Activated T-cell treated with anti-CD3 and anti-CD28 coated beads for 48 hours (primary cell): ENCODE results near the gene DUSP7.

Experiments used
- DNase-seq: peaks from one replicate; pipeline ENCODE4 v3.0.0-alpha.2; 2020; ENCODE audit warnings: low read depth

Gene DUSP7

GRCh38 chr3:52086976-52087663, 30.7 kb upstream of the DUSP7 start:
- no peak for DNase-seq

- no peak for DNase-seq
Observed at GRCh38 chr3:52086461-52086860, 30.1 kb upstream of the DUSP7 start.

- peak; percentile 38 for DNase-seq
Observed at GRCh38 chr3:52085681-52086282, 29.4 kb upstream of the DUSP7 start.

- no peak for DNase-seq
Observed at GRCh38 chr3:52084954-52085680, 28.7 kb upstream of the DUSP7 start.

GRCh38 chr3:52084216-52084945, 28.0 kb upstream of the DUSP7 start:
- no peak for DNase-seq

GRCh38 chr3:52083556-52084087, 27.3 kb upstream of the DUSP7 start:
- DNase-seq, result no peak

- DNase-seq, result no peak
Observed at GRCh38 chr3:52082951-52083350, 26.6 kb upstream of the DUSP7 start.

- no peak for DNase-seq
Observed at GRCh38 chr3:52080830-52081719, 24.7 kb upstream of the DUSP7 start.

- no peak for DNase-seq
Observed at GRCh38 chr3:52079958-52080357, 23.6 kb upstream of the DUSP7 start.

GRCh38 chr3:52078781-52079560, 22.6 kb upstream of the DUSP7 start:
- no peak for DNase-seq

- no peak for DNase-seq
Observed at GRCh38 chr3:52077925-52078324, 21.6 kb upstream of the DUSP7 start.

- DNase-seq, result no peak
Observed at GRCh38 chr3:52076896-52077780, 20.8 kb upstream of the DUSP7 start.

- DNase-seq, result no peak
Observed at GRCh38 chr3:52073490-52073889, 17.1 kb upstream of the DUSP7 start.

GRCh38 chr3:52072471-52072870, 16.1 kb upstream of the DUSP7 start:
- DNase-seq, result no peak

GRCh38 chr3:52072020-52072419, 15.6 kb upstream of the DUSP7 start:
- DNase-seq, result no peak

- no peak for DNase-seq
Observed at GRCh38 chr3:52070724-52071621, 14.6 kb upstream of the DUSP7 start.

GRCh38 chr3:52069855-52070254, 13.5 kb upstream of the DUSP7 start:
- no peak for DNase-seq

GRCh38 chr3:52069135-52069534, 12.8 kb upstream of the DUSP7 start:
- DNase-seq, result no peak
